Fibroblast of the aortic adventitia (primary cell): ENCODE measurements around the gene MYMK. TPM values are rescaled to one million over a fixed set of nuclear protein-coding genes. Genes with fewer than 3 reads are reported as not detected.

Experiments used
- DNase-seq: peaks from one replicate; pipeline ENCODE4 v3.0.0-alpha.2; 2010; ENCODE audit warnings: low read depth
- H3K4me3 ChIP-seq: 2 replicates; pipeline ENCODE4 v1.5.1; 2011; ENCODE audit warnings: low read depth, mild to moderate bottlenecking, control low read depth, low read length, moderate library complexity
- total RNA-seq: library from RNA; depleted of rRNA; stranded (reverse); fragments of >200 nt; gene quantifications from 2 replicates; pipeline ENCODE4 v1.2.3, GENCODE V29; 2012; ENCODE audit warnings: low replicate concordance
- TF ChIP-seq, protein P1 (sequence below): IDR thresholded peaks from 2 replicates; pipeline ENCODE4 v1.5.1; 2011; ENCODE audit warnings: mild to moderate bottlenecking, low read length, control low read depth, inconsistent platforms; ENCODE audit not compliant: insufficient read depth

MYMK gene
- total RNA-seq, 1 donor: not detected

DNA sequence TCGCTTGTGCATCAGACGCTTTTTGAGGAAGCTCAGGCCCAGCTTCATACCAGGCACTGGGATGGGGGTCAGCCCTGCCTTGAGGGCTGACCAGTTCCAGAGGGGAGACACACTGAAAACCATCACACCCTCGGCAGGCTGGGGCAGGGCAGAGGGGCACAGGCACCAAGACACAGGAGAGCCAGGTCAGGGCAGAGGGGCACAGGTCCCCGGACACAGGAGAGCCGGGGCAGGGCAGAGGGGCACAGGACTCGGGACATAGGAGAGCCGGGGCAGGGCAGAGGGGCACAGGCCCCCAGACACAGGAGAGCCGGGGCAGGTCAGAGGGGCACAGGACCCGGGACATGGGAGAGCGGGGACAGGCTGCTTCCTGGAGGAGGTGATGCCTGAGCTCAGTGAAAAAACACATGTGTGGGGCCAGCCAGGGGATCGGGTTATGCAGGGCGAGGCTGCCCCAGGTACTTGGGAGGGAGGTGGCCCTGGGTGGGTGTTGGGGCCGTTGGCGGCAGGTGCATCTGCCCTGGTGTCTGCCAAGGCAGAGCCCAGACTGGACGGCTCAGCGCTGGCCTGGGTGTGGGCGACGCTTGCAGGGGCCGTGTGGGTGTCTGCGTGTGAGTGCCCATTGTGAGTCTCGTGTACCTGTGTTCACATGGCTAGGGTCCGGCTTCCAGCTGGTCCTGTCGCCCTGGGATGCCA, 30.8 kb downstream of the MYMK start:
- no peak overlapping the region for H3K4me3 ChIP-seq
- no peak for DNase-seq
- TF ChIP-seq, protein P1, sequence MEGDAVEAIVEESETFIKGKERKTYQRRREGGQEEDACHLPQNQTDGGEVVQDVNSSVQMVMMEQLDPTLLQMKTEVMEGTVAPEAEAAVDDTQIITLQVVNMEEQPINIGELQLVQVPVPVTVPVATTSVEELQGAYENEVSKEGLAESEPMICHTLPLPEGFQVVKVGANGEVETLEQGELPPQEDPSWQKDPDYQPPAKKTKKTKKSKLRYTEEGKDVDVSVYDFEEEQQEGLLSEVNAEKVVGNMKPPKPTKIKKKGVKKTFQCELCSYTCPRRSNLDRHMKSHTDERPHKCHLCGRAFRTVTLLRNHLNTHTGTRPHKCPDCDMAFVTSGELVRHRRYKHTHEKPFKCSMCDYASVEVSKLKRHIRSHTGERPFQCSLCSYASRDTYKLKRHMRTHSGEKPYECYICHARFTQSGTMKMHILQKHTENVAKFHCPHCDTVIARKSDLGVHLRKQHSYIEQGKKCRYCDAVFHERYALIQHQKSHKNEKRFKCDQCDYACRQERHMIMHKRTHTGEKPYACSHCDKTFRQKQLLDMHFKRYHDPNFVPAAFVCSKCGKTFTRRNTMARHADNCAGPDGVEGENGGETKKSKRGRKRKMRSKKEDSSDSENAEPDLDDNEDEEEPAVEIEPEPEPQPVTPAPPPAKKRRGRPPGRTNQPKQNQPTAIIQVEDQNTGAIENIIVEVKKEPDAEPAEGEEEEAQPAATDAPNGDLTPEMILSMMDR: no peak

DNA sequence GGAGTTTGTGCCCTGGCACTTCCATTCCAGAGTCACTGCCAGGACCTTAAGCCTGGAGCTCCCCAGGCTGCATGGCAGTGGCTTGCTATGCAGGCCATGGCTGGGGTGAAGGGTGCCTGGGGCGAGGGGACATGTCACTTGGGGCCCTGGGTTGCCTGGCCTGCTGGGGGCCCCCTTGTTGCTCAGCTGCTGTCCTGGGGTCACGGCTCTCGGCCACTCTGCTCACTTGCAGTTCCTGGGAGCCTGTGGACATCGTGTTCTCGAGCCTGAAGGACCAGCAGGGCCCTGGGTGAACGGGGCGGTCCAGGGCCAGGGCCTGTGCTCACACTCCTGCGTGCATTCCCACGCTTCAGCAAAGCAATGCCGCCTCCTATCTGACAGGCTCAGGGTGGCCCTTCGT, 31.3 kb downstream of the MYMK start:
- H3K4me3 ChIP-seq: no peak overlapping the region
- TF ChIP-seq, protein P1: no peak
- DNase-seq: no peak

DNA sequence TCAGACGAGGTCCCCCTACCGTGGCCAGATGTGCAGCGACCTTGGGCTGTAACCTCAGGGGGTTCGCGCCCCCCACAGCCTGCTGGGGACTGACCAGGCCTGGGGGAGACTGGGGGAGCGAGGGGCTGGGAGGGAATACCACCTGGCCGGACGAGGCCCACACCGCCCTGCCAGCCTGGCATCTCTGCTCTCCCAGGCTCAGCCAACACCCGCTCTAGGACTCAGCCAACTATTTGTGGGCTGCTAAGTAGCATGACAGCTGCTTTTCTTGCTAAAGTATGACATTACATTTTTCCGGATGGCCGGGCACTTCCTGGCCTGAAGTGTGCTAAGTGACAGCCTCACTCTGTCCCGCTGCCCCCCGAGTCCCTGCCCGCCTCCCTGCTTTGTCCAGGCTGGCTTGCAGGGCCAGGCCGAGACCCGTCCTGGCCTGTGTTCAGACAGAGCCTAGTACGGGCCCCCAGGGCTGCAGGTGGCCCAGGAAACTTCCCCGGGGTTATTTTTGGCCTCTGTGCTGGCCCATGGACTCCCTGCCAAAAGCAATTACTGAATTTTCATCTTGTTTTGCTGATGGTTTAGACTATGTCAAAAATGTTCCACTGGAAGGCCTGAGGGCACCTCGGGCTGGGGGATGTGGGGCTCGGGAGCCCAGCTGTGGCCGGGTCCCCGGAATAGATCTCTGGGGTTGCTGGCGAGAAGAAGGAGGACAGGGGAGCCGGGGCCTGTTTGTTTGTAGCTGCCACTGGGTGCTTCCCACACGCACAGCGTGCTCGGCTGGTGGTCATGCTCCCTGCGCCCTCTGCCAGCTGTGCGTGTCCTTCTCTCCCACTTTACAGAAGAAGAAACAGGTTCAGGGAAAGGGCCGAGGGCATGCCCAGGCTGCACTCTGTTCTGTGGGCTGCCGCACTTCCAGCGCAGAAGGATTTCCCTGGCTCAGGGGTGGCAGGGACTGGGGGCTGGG, 32.4 kb downstream of the MYMK start:
- DNase-seq: no peak
- no peak overlapping the region for H3K4me3 ChIP-seq
- TF ChIP-seq, protein P1: no peak

DNA sequence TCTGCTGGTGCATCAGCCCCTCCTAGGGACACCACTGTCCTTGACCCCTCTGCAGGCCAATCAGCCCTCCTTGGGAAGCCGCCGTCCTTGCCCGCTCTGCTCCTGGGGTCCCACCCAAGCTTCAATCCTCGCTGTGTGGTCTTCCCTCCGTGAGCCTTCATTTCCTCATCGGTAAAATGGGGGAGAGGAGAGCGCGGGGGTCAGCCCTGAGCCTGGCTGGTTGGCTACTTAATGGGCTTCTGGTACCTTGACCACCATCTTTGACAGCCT, 33.2 kb downstream of the MYMK start:
- H3K4me3 ChIP-seq: no peak overlapping the region
- no peak for DNase-seq
- TF ChIP-seq, protein P1: no peak

DNA sequence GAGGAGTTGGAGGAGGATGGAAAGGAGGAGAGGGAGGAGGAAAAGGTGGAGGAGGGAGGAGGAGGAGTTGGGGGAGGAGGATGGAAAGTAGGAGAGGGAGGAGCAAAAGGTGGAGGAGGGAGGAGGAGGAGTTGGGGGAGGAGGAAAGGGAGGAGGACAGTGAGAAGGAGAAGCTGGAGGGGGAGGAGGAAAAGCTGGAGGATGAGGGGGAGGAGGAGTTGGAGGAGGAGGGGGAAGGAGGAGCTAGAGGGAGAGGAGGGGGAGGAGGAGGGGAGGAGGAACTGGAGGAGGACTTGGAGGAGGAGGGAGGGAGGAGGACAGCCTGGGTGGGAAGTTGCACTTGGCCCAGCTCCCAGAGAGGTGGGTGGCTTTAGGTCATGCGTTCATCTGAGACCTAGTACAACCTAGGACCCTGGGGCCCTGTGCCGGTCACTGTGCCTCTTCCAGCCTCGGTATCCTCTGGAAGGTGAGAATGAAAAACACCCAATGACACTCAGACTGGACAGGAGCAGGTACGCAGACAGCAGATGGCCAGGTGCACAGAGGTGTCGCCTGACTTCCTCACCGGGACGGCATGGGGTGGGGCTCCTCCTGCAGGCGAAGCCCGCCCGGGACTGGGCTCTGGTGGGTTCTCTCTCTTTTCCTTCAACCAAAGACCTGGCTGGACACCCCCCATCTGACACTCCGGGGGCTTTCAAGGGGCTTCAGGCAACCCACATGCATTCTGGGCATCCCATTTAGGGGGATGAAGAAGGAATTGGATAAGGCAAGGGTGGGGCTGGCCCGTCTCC, 33.7 kb downstream of the MYMK start:
- DNase-seq: no peak
- TF ChIP-seq, protein P1: no peak
- no peak overlapping the region for H3K4me3 ChIP-seq

DNA sequence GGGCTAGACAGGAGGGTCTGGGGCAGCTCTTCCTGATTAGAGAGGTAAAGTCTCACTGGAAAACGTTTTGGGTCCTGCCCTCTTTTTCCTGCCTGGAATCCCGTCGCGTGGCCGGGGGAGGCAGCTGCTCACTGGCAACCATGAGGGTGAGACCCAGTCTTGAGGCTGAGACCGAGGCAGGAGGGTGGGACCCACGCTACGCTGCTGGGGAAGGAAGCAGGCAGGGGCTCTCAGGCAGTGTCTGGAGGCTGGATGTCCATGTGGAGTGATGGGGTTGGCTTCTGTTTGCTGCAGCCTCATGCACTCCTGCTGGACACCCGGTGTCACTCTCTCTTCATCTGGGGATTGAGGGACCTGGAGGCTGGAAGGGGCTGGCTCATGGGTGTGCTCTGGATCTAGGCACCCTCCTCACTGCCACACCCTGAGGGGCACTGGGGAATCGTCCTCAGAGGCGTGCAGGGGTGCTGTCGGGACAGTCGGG, 34.5 kb downstream of the MYMK start:
- no peak for DNase-seq
- TF ChIP-seq, protein P1: no peak
- H3K4me3 ChIP-seq: no peak overlapping the region
